ENCODE results near the gene HTR5A. TPM values are rescaled to one million over a fixed set of nuclear protein-coding genes. Genes with fewer than 3 reads are reported as not detected.

The HTR5A gene
- total and polyA plus RNA-seq, 9 donors: not detected

- Histone ChIP-seq H3K4me3 (no peak overlapping the region), H3K9me3 (no peaks in the 10 kb centered on the region), H3K27ac (no peak overlapping the region), H3K27me3 (no peaks in the 10 kb centered on the region), H3K4me1 (ENCODE audit: insufficient read depth) (no peaks in the 10 kb centered on the region), H3K36me3 (no peaks in the 10 kb centered on the region)
- no peak for TF ChIP-seq EP300 (IDR thresholded peaks at IDR 0.05)
- TF ChIP-seq CTCF (IDR thresholded peaks at IDR 0.05): no peak
- TF ChIP-seq POLR2A (IDR thresholded peaks at IDR 0.05): no peak
- intact Hi-C loops (cut with DNase I): no loop called here
- no peak for DNase-seq
- WGBS, 3 donors: 73 to 76% (median 75%) methylated on average over 7 of the region's 7 CpGs
Measured at GRCh38 chr7:155129789-155130188, 59.7 kb downstream of the HTR5A start.

- no peak overlapping the region for H3K27ac ChIP-seq
- intact Hi-C loops (cut with DNase I): no loop called here
- WGBS, 3 donors: 88 to 92% (median 89%) methylated on average over 14 of the region's 14 CpGs
- TF ChIP-seq CTCF (IDR thresholded peaks at IDR 0.05): no peak
- TF ChIP-seq EP300 (IDR thresholded peaks at IDR 0.05): no peak
- TF ChIP-seq POLR2A (IDR thresholded peaks at IDR 0.05): no peak
- no peak for DNase-seq
- no peaks in the 10 kb centered on the region for H3K4me1 ChIP-seq (ENCODE audit: insufficient read depth)
- H3K4me3 ChIP-seq: no peak overlapping the region
- H3K36me3 ChIP-seq: no peaks in the 10 kb centered on the region
- no peaks in the 10 kb centered on the region for H3K9me3 ChIP-seq
- no peaks in the 10 kb centered on the region for H3K27me3 ChIP-seq
Measured at GRCh38 chr7:155130493-155130892, 60.4 kb downstream of the HTR5A start.

- Histone ChIP-seq H3K27ac (no peak overlapping the region), H3K4me3 (no peak overlapping the region), H3K36me3 (no peaks in the 10 kb centered on the region), H3K9me3 (no peaks in the 10 kb centered on the region), H3K4me1 (ENCODE audit: insufficient read depth) (no peaks in the 10 kb centered on the region), H3K27me3 (no peaks in the 10 kb centered on the region)
- TF ChIP-seq EP300 (IDR thresholded peaks at IDR 0.05): no peak
- no peak for TF ChIP-seq CTCF (IDR thresholded peaks at IDR 0.05)
- TF ChIP-seq POLR2A (IDR thresholded peaks at IDR 0.05): no peak
- WGBS, 3 donors: 83 to 88% (median 83%) methylated on average over 13 of the region's 13 CpGs
- no peak for DNase-seq
- intact Hi-C loops (cut with DNase I): no loop called here
Measured at GRCh38 chr7:155131090-155131489, 61.0 kb downstream of the HTR5A start.

GRCh38 chr7:155132431-155132830 lies 62.3 kb downstream of the HTR5A start:
- DNase-seq: no peak
- Histone ChIP-seq H3K9me3 (no peaks in the 10 kb centered on the region), H3K36me3 (no peaks in the 10 kb centered on the region), H3K27me3 (no peaks in the 10 kb centered on the region), H3K27ac (no peak overlapping the region), H3K4me3 (no peak overlapping the region), H3K4me1 (ENCODE audit: insufficient read depth) (no peaks in the 10 kb centered on the region)
- 80 to 85% (median 83%) methylated on average over 9 of the region's 9 CpGs for WGBS, 3 donors
- no peak for TF ChIP-seq POLR2A (IDR thresholded peaks at IDR 0.05)
- intact Hi-C loops (cut with DNase I): no loop called here

- H3K9me3 ChIP-seq: no peaks in the 10 kb centered on the region
- no peak overlapping the region for H3K27ac ChIP-seq
- no peaks in the 10 kb centered on the region for H3K36me3 ChIP-seq
- no peak for TF ChIP-seq CTCF (IDR thresholded peaks at IDR 0.05)
- TF ChIP-seq POLR2A (IDR thresholded peaks at IDR 0.05): no peak
- no peak for TF ChIP-seq EP300 (IDR thresholded peaks at IDR 0.05)
- no peaks in the 10 kb centered on the region for H3K27me3 ChIP-seq
- WGBS, 3 donors: 51 to 65% (median 56%) methylated on average over 4 of the region's 4 CpGs
- no peaks in the 10 kb centered on the region for H3K4me1 ChIP-seq (ENCODE audit: insufficient read depth)
- H3K4me3 ChIP-seq: no peak overlapping the region
- intact Hi-C loops (cut with DNase I): no loop called here
- DNase-seq: no peak
Measured at GRCh38 chr7:155136619-155137243, 66.6 kb downstream of the HTR5A start.
